SK-N-SH (cell line): Measurements from ENCODE around the gene SUFU. TPM values are rescaled to one million over a fixed set of nuclear protein-coding genes. Genes with fewer than 3 reads are reported as not detected.

ENCODE experiments used
- CTCF ChIA-PET: fragments of 300-600, 350-600 bp; formaldehyde crosslinking; extraction: SDS; loops from one replicate; lab custom pipeline; 2021; lab: Yijun Ruan, JAX
- POLR2A ChIA-PET: fragments of 350-600 bp; sonication (Branson Sonifier 250); formaldehyde crosslinking; extraction: SDS; loops from one replicate; lab custom pipeline; 2020; ENCODE audit warnings: antibody characterized with exemption, inconsistent platforms; lab: Yijun Ruan, JAX
- DNase-seq: peaks from one replicate; pipeline ENCODE4 v3.0.0; 2012
- H2AFZ ChIP-seq: fragments of 200-600 bp; sonication (generic); 2 replicates; pipeline ENCODE4 v1.8.1; 2016; ENCODE audit warnings: antibody characterized with exemption, mild to moderate bottlenecking, low read depth
- H3F3A ChIP-seq: fragments of 200-600 bp; sonication (generic); replicated peaks from 2 replicates; pipeline ENCODE3; 2016; ENCODE audit warnings: antibody characterized with exemption, mild to moderate bottlenecking; ENCODE audit not compliant: insufficient read depth
- H3K27ac ChIP-seq, 2 experiments: fragments of 200-500 bp in 1 of 2; fragments of 200-600 bp in 1 of 2; sonication (Bioruptor generic) in 1 of 2; sonication (generic), shearing (Covaris generic) in 1 of 2; 2 replicates each; pipeline versions ENCODE4 v1.5.1 to v1.6.1; 2014 to 2016; ENCODE audit warnings: low read depth in 2 of 2, inconsistent platforms in 1 of 2, low read length in 1 of 2, mild to moderate bottlenecking in 1 of 2, mixed read lengths in 1 of 2
- H3K27me3 ChIP-seq: fragments of 200-600 bp; sonication (generic), shearing (Covaris generic); 2 replicates; pipeline ENCODE4 v1.6.1; 2016; ENCODE audit warnings: mixed run types; ENCODE audit not compliant: insufficient read depth
- H3K36me3 ChIP-seq, 2 experiments: fragments of 200-500 bp in 1 of 2; fragments of 200-600 bp in 1 of 2; sonication (Bioruptor generic) in 1 of 2; sonication (generic) in 1 of 2; replicated peaks in 1 of 2; 2 replicates each; pipeline versions ENCODE3 to v1.5.1; 2014 to 2016; ENCODE audit warnings: low read length in 1 of 2, mild to moderate bottlenecking in 1 of 2; ENCODE audit not compliant: insufficient read depth in 2 of 2, control insufficient read depth in 1 of 2
- H3K4me1 ChIP-seq, 2 experiments: fragments of 200-500 bp in 1 of 2; fragments of 200-600 bp in 1 of 2; sonication (Bioruptor generic) in 1 of 2; sonication (generic), shearing (Covaris generic) in 1 of 2; 2 replicates each; pipeline versions ENCODE4 v1.5.1 to v1.6.1; 2014 to 2016; ENCODE audit warnings: low read depth in 1 of 2, low read length in 1 of 2, mixed run types in 1 of 2; ENCODE audit not compliant: insufficient read depth in 2 of 2, control insufficient read depth in 1 of 2
- H3K4me2 ChIP-seq: fragments of 200-600 bp; sonication (generic), shearing (Covaris generic); 2 replicates; pipeline ENCODE4 v1.6.1; 2017; ENCODE audit warnings: mixed run types
- H3K4me3 ChIP-seq, 2 experiments: fragments of 200-500 bp in 1 of 2; fragments of 200-600 bp in 1 of 2; sonication (Bioruptor generic) in 1 of 2; sonication (generic), shearing (Covaris generic) in 1 of 2; 2 replicates each; pipeline versions ENCODE4 v1.5.1 to v1.8.1; 2014 to 2016; ENCODE audit warnings: low read depth in 2 of 2, inconsistent platforms in 1 of 2, low read length in 1 of 2, mild to moderate bottlenecking in 1 of 2, mixed read lengths in 1 of 2, moderate library complexity in 1 of 2
- H3K79me2 ChIP-seq: fragments of 200-600 bp; sonication (generic); 2 replicates; pipeline ENCODE4 v1.8.1; 2017; ENCODE audit warnings: mild to moderate bottlenecking; ENCODE audit not compliant: insufficient read depth
- H3K9ac ChIP-seq: fragments of 200-600 bp; sonication (generic); 2 replicates; pipeline ENCODE4 v1.6.1; 2017; ENCODE audit warnings: mixed run types
- H3K9me2 ChIP-seq: fragments of 200-600 bp; sonication (generic); 2 replicates; pipeline ENCODE4 v1.6.1; 2017; ENCODE audit warnings: mixed run types
- H3K9me3 ChIP-seq: fragments of 200-600 bp; sonication (generic); 2 replicates; pipeline ENCODE4 v1.6.1; 2017; ENCODE audit warnings: mixed run types, mild to moderate bottlenecking, moderate library complexity
- H4K20me1 ChIP-seq: fragments of 200-600 bp; sonication (generic); 2 replicates; pipeline ENCODE4 v1.6.1; 2017; ENCODE audit warnings: mild to moderate bottlenecking, mixed run types; ENCODE audit not compliant: insufficient read depth
- EP300 ChIP-seq, 2 experiments: IDR thresholded peaks; 2 replicates each; pipeline versions ENCODE4 v1.4.0 to v1.6.1; 2012; ENCODE audit warnings: borderline replicate concordance in 1 of 2, low read depth in 1 of 2, low read length in 1 of 2
- FOXJ3 ChIP-seq: sonication (generic); formaldehyde crosslinking; IDR thresholded peaks from 2 replicates; pipeline ENCODE4 v1.5.1; 2020; ENCODE audit warnings: mild to moderate bottlenecking, missing genetic modification reagents
- GABPA ChIP-seq: IDR thresholded peaks from 2 replicates; pipeline ENCODE4 v1.4.0; 2012; ENCODE audit warnings: low read depth, mild to moderate bottlenecking
- JUND ChIP-seq: IDR thresholded peaks from 2 replicates; pipeline ENCODE4 v1.4.0; 2012
- MAX ChIP-seq: IDR thresholded peaks from 2 replicates; pipeline ENCODE4 v1.4.0; 2012; ENCODE audit warnings: low read depth
- NRF1 ChIP-seq: IDR thresholded peaks from 2 replicates; pipeline ENCODE4 v1.6.1; 2012; ENCODE audit warnings: low read depth, mild to moderate bottlenecking, low read length
- PBX3 ChIP-seq: IDR thresholded peaks from 2 replicates; pipeline ENCODE4; 2012
- RAD21 ChIP-seq: IDR thresholded peaks from 2 replicates; pipeline ENCODE4 v1.6.1; 2012; ENCODE audit warnings: mild to moderate bottlenecking, low read length
- RXRA ChIP-seq: IDR thresholded peaks from 2 replicates; pipeline ENCODE4 v1.4.0; 2012; ENCODE audit warnings: low read depth, mild to moderate bottlenecking, borderline replicate concordance
- SIN3A ChIP-seq: IDR thresholded peaks from 2 replicates; pipeline ENCODE4 v1.6.1; 2012; ENCODE audit warnings: low read depth, mild to moderate bottlenecking, low read length, moderate library complexity, borderline replicate concordance
- USF1 ChIP-seq: IDR thresholded peaks from 2 replicates; pipeline ENCODE4 v1.4.0; 2012; ENCODE audit warnings: low read depth, borderline replicate concordance
- USF2 ChIP-seq: fragments of 150-350 bp; IDR thresholded peaks from 2 replicates; pipeline ENCODE4 v1.6.1; 2017; ENCODE audit warnings: antibody characterized with exemption, low read length, low read depth, borderline replicate concordance
- ZBTB33 ChIP-seq: IDR thresholded peaks from 2 replicates; pipeline ENCODE4 v1.4.0; 2012; ENCODE audit warnings: low read depth, borderline replicate concordance
- WGBS: methylation state at CpG from one replicate; pipeline ENCODE4 v1.1.6; 2017; ENCODE audit warnings: low lambda C conversion rate; 5-methylcytosine and 5-hydroxymethylcytosine counted together
- polyA plus RNA-seq, 3 experiments: library from polyadenylated mRNA; depleted of rRNA; stranded (reverse); fragments of >200 nt; gene quantifications; 2 replicates each; pipeline ENCODE4 v1.2.3, GENCODE V29; 2012
- TF ChIP-seq, protein P1 (sequence below): IDR thresholded peaks from 2 replicates; pipeline ENCODE4 v1.6.1; 2012; ENCODE audit warnings: mild to moderate bottlenecking, low read depth, low read length, moderate library complexity

The SUFU gene
- polyA plus RNA-seq, 1 of the 3 experiments (the other 2 are of a cell fraction), result 5.7 TPM

GRCh38 chr10:102601639-102602038 is 97.9 kb downstream of the SUFU start:
- H3K27ac ChIP-seq, result no peak overlapping the region
- CTCF ChIA-PET, result interaction anchor here (0.5 to 3.6 kb wide), 3 partner anchors 18 to 208 kb away, joined by 3 to 16 read pairs (median 5); no protein-coding TSS in a partner anchor
- DNase-seq, result no peak

DNA sequence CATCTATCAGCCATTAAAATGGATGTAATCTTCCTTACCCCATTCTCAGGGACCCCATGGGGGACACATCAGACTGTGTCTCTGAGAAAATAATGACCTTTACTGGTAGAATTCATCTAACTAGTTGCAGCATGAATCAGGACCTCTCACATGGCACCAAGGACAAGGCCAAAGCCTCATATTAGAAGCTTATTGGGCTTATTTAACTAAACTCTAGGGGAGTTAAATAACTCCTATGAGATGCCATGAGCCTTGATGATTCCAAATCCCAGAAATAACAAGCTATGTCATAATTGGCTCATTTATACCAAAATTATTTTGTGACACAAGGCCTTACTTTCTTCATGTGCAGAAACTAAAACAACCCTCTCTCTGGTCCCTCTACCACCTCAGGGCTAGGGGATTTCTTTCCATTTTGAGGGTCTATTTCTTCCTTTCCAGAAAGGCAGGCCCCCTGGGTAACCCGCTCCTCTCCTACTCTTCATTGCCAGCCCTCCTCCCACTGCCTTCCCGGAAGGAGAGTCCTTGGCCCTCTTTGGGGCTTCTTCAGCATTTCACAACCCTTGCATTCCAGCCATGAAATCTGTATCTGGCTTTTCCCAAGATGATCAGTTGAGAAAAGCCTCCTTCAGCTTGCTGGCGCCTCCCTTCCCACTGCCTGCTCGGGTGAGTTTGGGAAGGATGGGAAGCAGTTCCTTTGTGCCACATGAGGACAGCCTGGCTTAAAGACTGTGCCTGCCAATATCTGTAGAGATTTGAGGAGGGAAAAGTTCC is 98.7 kb downstream of the SUFU start:
- peaks cover 20% of the 10 kb centered on the region for H3F3A ChIP-seq
- no peak overlapping the region for H3K4me3 ChIP-seq
- H3K4me1 ChIP-seq, result peaks cover 0 to 30% of the 10 kb centered on the region in 2 experiments; a peak in 3 of 4 replicates
- no peaks in the 10 kb centered on the region for H3K79me2 ChIP-seq
- H4K20me1 ChIP-seq, result no peaks in the 10 kb centered on the region
- H3K9me3 ChIP-seq, result no peaks in the 10 kb centered on the region
- H3K4me2 ChIP-seq, result no peak overlapping the region
- H3K27me3 ChIP-seq, result no peaks in the 10 kb centered on the region
- WGBS, result 92% methylated on average over 4 of the region's 4 CpGs
- ChIA-PET POLR2A (no interaction called here), CTCF (interaction anchor here (0.5 to 3.6 kb wide), 4 partner anchors 13 to 209 kb away, joined by 3 to 16 read pairs (median 5); no protein-coding TSS in a partner anchor)
- no peak overlapping the region for H3K9ac ChIP-seq
- H3K27ac ChIP-seq, result no peak overlapping the region
- no peak overlapping the region for H2AFZ ChIP-seq
- H3K36me3 ChIP-seq, result peaks cover 0 to 24% of the 10 kb centered on the region in 2 experiments
- DNase-seq, result no peak
- H3K9me2 ChIP-seq, result no peaks in the 10 kb centered on the region
- TF ChIP-seq PBX3, result no peak
- TF ChIP-seq FOXJ3, result no peak
- TF ChIP-seq SIN3A, result no peak
- TF ChIP-seq EP300 (IDR thresholded peaks at IDR 0.05; ENCODE audit: borderline replicate concordance in 1 of 2, low read depth in 1 of 2, low read length in 1 of 2), result no peak
- TF ChIP-seq MAX, result no peak
- TF ChIP-seq, protein P1, sequence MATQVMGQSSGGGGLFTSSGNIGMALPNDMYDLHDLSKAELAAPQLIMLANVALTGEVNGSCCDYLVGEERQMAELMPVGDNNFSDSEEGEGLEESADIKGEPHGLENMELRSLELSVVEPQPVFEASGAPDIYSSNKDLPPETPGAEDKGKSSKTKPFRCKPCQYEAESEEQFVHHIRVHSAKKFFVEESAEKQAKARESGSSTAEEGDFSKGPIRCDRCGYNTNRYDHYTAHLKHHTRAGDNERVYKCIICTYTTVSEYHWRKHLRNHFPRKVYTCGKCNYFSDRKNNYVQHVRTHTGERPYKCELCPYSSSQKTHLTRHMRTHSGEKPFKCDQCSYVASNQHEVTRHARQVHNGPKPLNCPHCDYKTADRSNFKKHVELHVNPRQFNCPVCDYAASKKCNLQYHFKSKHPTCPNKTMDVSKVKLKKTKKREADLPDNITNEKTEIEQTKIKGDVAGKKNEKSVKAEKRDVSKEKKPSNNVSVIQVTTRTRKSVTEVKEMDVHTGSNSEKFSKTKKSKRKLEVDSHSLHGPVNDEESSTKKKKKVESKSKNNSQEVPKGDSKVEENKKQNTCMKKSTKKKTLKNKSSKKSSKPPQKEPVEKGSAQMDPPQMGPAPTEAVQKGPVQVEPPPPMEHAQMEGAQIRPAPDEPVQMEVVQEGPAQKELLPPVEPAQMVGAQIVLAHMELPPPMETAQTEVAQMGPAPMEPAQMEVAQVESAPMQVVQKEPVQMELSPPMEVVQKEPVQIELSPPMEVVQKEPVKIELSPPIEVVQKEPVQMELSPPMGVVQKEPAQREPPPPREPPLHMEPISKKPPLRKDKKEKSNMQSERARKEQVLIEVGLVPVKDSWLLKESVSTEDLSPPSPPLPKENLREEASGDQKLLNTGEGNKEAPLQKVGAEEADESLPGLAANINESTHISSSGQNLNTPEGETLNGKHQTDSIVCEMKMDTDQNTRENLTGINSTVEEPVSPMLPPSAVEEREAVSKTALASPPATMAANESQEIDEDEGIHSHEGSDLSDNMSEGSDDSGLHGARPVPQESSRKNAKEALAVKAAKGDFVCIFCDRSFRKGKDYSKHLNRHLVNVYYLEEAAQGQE, result no peak
- TF ChIP-seq RAD21, result no peak
- no peak for TF ChIP-seq NRF1
- TF ChIP-seq USF1, result no peak
- no peak for TF ChIP-seq USF2
- TF ChIP-seq ZBTB33, result no peak

More at GRCh38 chr10:102601639-102602038, 97.9 kb downstream of the SUFU start:
- POLR2A ChIA-PET, result no interaction called here
- Histone ChIP-seq H3K4me3 (no peak overlapping the region), H2AFZ (no peak overlapping the region), H3K27me3 (no peaks in the 10 kb centered on the region), H3K9me3 (no peaks in the 10 kb centered on the region), H3K79me2 (no peaks in the 10 kb centered on the region), H4K20me1 (no peaks in the 10 kb centered on the region), H3F3A (peaks cover 20% of the 10 kb centered on the region), H3K4me2 (no peak overlapping the region), H3K36me3 (peaks cover 0 to 25% of the 10 kb centered on the region in 2 experiments)
- WGBS, result 94% methylated on average over 7 of the region's 9 CpGs
- TF ChIP-seq GABPA (no peak), USF2 (no peak), RAD21 (no peak), RXRA (no peak), JUND (no peak)
- TF ChIP-seq, all 33 proteins: peak for 0
- Histone ChIP-seq H3K9me2 (no peaks in the 10 kb centered on the region), H3K9ac (no peak overlapping the region), H3K4me1 (peaks cover 0 to 30% of the 10 kb centered on the region in 2 experiments; a peak in 3 of 4 replicates)
